Erythroblast (primary cell): Measurements from ENCODE around the gene ABHD3.

Experiments used
- GATA1 ChIP-seq: IDR thresholded peaks from 2 replicates; pipeline ENCODE4 v1.6.1; 2011; ENCODE audit warnings: low read depth, mild to moderate bottlenecking, control low read depth, low read length, moderate library complexity
- POLR2A ChIP-seq: IDR thresholded peaks from 2 replicates; pipeline ENCODE4 v1.6.1; 2011; ENCODE audit warnings: mild to moderate bottlenecking, low read length

- TF ChIP-seq POLR2A (no peak), GATA1 (no peak)
Observed at GRCh38 chr18:21669736-21670285, 34.8 kb downstream of the ABHD3 start.
